Thymus (tissue), 11 donors: ENCODE data around the gene TMEM250. TPM values are rescaled to one million over a fixed set of nuclear protein-coding genes. Genes with fewer than 3 reads are reported as not detected.

Source experiments
- DNase-seq, 9 donors: peaks; one replicate each; pipeline ENCODE4 v3.0.0-alpha.2; 2013; ENCODE audit warnings: low spot score in 9 of 9, low read depth in 6 of 9, missing footprints in 1 of 9
- H3K27ac ChIP-seq, 2 donors: one replicate each; pipeline ENCODE4 v1.5.1; 2013; ENCODE audit warnings: control low read depth in 1 of 2, low read depth in 1 of 2, low read length in 1 of 2, mild to moderate bottlenecking in 1 of 2, moderate library complexity in 1 of 2
- H3K27me3 ChIP-seq, 2 donors: one replicate each; pipeline ENCODE4 v1.5.1; 2013; ENCODE audit warnings: low read length in 1 of 2; ENCODE audit not compliant: control insufficient read depth in 2 of 2, insufficient read depth in 1 of 2
- H3K36me3 ChIP-seq, 2 donors: one replicate each; pipeline ENCODE4 v1.5.1; 2013; ENCODE audit warnings: low read length in 1 of 2, mild to moderate bottlenecking in 1 of 2, moderate library complexity in 1 of 2; ENCODE audit not compliant: control insufficient read depth in 2 of 2, insufficient read depth in 2 of 2
- H3K4me1 ChIP-seq, 2 donors: one replicate each; pipeline ENCODE4 v1.5.1; 2013; ENCODE audit warnings: low read length in 2 of 2; ENCODE audit not compliant: control insufficient read depth in 2 of 2, insufficient read depth in 2 of 2
- H3K4me3 ChIP-seq, 2 donors: one replicate each; pipeline ENCODE4 v1.5.1; 2013; ENCODE audit warnings: low read length in 2 of 2, control low read depth in 1 of 2, mild to moderate bottlenecking in 1 of 2
- H3K9me3 ChIP-seq, 2 donors: one replicate each; pipeline ENCODE4 v1.5.1; 2013; ENCODE audit warnings: low read length in 1 of 2, mild to moderate bottlenecking in 1 of 2; ENCODE audit not compliant: control insufficient read depth in 2 of 2, insufficient read depth in 1 of 2
- WGBS: extraction: QIAGEN DNeasy Blood & Tissue Kit; methylation state at CpG from one replicate; pipeline ENCODE4 v1.1.7; 2013; 5-methylcytosine and 5-hydroxymethylcytosine counted together
- polyA plus RNA-seq: library from polyadenylated mRNA; stranded (reverse); fragments of 200-250 nt; gene quantifications from one replicate; pipeline ENCODE4 v1.2.3, GENCODE V29; 2013
- total RNA-seq: library from RNA; stranded (reverse); fragments of 120-200 nt; gene quantifications from one replicate; pipeline ENCODE4 v1.2.4, GENCODE V29; 2013
- donor health status: healthy.

TMEM250 gene
- total and polyA plus RNA-seq, 2 donors = 19.2 to 22.4 TPM

DNA sequence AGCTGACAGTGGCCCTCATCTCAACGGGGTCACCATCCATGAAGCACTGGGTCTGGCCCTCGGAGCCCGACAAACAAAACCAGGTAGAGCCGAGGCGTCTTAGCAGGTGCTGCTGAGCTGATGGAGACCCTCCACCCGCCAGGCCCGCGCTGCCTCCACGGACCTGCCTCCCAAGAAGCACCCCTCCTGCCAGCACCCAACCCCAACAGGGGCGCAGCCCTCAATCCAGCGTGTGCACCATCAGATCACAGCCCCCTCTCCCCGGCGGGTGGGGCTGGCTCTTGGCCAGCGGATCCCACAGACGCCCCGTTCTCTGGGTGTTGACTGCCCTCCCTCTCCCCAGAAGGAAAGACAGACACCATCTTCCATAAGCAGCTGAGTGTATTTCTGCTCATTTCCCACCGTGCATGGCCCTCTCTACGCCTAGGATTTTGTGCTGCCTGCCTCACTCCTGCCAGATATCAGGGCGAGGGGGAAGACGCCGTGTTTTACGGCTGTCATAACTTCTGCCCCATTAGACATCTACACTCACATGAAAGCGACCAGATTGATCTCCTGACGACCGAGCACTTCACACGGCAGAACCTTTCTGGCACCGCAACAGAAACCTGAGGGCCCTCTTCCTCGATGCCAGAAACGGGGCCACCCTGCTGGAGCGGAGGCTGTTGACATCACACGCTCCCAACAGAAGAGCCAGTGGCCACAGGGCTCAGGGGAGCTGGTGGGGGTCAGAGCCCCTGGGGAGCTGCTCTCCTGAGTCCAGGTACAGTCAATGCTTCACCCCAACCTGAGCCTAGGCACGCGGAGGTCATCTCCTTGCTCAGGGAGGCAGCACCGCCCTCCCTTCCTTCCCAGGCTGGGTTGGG is 35.9 kb downstream of the TMEM250 start:
- Histone ChIP-seq H3K9me3 (peaks cover 0 to 1% of the 10 kb centered on the region in 2 donors), H3K27ac (no peak overlapping the region), H3K36me3 (no peaks in the 10 kb centered on the region), H3K27me3 (no peaks in the 10 kb centered on the region), H3K4me1 (no peaks in the 10 kb centered on the region), H3K4me3 (no peak overlapping the region)
- no peak for DNase-seq
- WGBS = 96% methylated on average over 34 of the region's 34 CpGs

DNA sequence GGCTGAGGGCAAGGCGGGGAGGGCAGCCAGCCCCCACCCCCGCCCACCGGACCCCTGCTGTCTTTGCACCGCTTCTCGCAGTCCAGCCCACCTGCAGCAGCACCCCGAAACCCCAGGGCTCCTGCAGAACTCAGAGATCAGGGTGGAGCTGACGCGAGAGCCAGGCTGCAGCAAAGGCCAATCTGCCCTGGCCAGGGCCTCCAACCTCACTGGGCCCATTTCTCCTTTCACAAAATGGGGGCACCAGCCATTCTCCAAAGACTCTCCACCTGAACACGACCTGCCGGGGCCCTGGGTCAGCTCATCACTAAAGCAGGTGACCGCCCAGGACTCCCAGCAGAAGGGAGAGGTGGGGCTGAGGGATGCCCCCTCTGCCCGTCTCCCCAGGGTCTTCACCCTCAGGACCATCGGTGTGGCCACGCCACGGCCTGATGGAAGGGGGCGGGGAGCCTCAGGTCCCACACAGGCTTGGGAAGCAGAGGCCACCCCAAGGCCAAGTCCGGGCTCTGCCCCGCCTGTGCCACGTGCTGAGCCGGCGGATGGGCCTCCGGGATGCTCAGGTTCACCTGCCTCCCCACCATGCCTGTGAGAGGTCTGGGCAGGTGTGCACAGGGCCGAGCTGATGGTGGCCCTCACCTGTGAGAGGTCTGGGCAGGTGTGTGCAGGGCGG is 36.7 kb downstream of the TMEM250 start:
- Histone ChIP-seq H3K9me3 (peaks cover 0 to 1% of the 10 kb centered on the region in 2 donors), H3K4me1 (no peaks in the 10 kb centered on the region), H3K36me3 (no peaks in the 10 kb centered on the region), H3K4me3 (no peak overlapping the region), H3K27me3 (no peaks in the 10 kb centered on the region), H3K27ac (no peak overlapping the region)
- 93% methylated on average over 24 of the region's 24 CpGs for WGBS
- DNase-seq = no peak

DNA sequence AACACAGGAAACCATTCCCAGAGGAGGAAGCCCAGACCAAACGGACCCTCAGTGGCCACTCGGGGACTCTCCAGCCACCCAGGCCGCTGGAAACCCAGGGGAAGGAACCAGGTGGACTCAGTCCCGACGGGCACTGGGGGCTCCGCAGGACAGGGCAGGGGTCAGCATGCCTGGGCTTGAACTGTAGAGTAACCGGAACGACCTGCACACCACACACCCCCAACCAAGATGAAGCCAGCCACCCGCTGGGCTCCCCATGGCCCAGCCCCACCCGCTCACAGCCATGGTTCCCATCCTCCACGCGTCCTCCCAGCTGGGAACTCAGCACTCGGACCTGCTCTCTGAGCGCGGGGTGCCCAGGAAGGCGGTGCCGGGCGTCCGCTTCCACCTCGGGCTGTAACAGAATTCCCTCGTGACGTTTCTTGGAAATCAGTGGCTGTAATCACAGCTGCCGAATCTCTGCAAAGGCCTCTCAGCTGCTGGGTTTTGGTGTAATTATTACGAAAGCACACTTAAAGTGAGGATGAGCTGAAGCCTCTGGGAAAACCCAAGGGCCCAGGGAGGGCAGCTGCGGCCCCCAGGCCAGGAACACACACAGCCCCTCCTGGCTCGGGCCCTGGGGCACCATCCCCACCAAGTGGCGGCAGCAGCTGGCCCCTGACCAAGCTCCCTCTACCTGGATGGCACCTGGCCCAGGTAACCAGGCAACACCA is 37.4 kb downstream of the TMEM250 start:
- Histone ChIP-seq H3K27ac (no peak overlapping the region), H3K27me3 (peaks cover 0 to 1% of the 10 kb centered on the region in 2 donors), H3K36me3 (no peaks in the 10 kb centered on the region), H3K4me3 (no peak overlapping the region), H3K9me3 (peaks cover 0 to 1% of the 10 kb centered on the region in 2 donors), H3K4me1 (no peaks in the 10 kb centered on the region)
- 93% methylated on average over 27 of the region's 27 CpGs for WGBS
- DNase-seq = no peak

DNA sequence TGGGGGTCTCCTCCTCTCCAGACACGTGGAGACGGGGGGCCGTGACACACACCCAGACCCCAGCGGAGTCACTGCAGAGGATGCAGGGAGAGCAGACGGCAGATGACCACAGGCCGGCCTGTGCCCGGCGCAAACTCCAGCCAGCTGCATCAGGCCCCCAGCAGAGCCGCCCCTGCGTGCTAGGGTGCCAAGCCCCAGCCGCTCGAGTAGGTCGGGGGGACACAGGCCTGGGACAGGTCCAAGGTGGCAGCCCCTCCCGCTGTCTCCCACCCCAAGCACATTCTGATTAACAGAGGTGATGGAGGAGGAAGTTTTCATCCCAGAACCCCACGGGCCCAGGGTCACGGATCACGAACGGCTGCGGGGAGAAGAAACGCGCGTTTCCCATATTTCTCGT is 38.0 kb downstream of the TMEM250 start:
- Histone ChIP-seq H3K36me3 (no peaks in the 10 kb centered on the region), H3K4me3 (no peak overlapping the region), H3K27ac (no peak overlapping the region), H3K9me3 (peaks cover 0 to 1% of the 10 kb centered on the region in 2 donors), H3K4me1 (no peaks in the 10 kb centered on the region), H3K27me3 (peaks cover 0 to 6% of the 10 kb centered on the region in 2 donors)
- no peak for DNase-seq
- 88% methylated on average over 23 of the region's 23 CpGs for WGBS

DNA sequence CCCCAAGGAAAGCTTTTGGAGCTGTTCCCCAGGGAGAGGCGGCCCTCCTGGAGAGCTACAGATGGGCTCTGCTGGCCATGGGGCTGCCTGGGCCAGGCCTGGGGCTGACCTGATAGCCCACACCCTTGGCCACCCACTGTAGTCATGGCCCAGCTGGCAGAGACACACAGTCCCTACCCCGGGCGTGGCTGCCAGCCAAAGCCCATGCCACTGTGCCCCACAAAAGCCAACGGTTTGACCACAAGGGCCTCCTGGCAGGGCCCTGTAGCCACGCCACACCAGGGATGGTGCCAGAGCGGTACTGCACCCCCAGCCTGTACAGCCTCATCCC is 38.8 kb downstream of the TMEM250 start:
- H3K4me1 ChIP-seq = no peaks in the 10 kb centered on the region
- H3K27me3 ChIP-seq = peaks cover 0 to 11% of the 10 kb centered on the region in 2 donors
- peaks cover 0 to 1% of the 10 kb centered on the region in 2 donors for H3K9me3 ChIP-seq
- no peak for DNase-seq
- 68% methylated on average over 6 of the region's 6 CpGs for WGBS
- H3K4me3 ChIP-seq = no peak overlapping the region
- H3K27ac ChIP-seq = no peak overlapping the region
- H3K36me3 ChIP-seq = no peaks in the 10 kb centered on the region

DNA sequence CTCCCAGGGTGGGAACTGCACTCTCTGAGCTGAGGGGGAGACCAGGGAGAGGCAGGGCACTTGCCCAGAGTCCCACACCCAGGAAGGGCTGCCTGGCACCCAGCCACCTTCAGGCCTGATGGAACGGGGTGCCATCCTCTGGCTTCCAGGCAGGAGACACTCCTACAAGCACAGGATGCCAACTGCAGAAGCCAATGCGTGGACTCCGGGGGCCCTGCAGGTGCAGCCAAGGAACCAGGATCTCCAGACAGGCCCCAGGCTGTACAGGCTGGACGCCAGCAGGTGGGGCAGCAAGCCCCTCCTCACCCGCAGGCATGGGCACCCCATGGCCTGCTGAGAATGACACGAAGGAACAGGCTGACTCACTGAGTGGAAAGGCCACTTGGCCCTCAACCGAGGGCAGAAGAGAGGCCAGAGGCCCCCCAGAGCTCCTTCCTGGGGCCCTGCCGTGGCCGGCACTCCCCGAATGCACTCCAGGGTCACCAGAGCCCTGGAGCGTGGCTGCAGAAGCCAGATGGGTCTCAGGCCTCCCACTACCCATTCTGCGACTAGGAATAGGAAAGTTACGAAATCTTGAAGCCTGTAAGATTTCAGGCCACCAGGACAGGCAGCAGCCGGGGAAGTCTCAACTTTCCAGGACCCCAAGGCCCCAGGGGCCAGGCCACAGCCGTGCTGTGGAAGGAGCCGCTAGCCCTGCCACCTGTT is 39.3 kb downstream of the TMEM250 start:
- Histone ChIP-seq H3K4me1 (no peaks in the 10 kb centered on the region), H3K27ac (no peak overlapping the region), H3K4me3 (no peak overlapping the region), H3K9me3 (peaks cover 0 to 1% of the 10 kb centered on the region in 2 donors), H3K36me3 (no peaks in the 10 kb centered on the region), H3K27me3 (peaks cover 0 to 11% of the 10 kb centered on the region in 2 donors)
- no peak for DNase-seq
- 90% methylated on average over 16 of the region's 16 CpGs for WGBS

DNA sequence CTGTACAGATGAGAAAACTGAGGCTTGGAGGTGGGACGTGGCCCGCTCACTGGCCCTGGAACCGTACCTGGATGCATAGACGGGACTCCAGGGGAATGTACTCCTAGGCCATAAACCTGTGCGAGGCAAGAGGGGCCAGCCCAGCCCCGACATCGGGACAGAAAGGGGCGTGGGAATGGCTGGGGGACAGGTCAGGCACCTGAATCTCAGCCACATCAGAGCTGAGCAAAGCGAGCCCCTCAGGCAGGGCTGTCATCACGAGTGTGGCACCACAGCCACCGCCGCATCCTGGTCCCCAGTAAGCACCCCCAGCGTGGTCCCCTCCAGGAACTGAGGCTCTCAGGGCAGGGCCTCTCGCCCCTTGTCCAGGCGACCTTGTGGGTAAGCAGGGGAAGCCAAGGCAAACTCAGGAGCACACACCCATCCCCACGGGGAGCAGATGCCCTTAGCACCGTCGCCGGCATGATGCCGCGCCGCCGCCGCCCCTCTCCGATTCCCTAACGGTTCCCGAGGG is 40.1 kb downstream of the TMEM250 start:
- H3K4me3 ChIP-seq = no peak overlapping the region
- H3K27me3 ChIP-seq = peaks cover 0 to 11% of the 10 kb centered on the region in 2 donors
- H3K36me3 ChIP-seq = no peaks in the 10 kb centered on the region
- no peaks in the 10 kb centered on the region for H3K4me1 ChIP-seq
- peaks cover 0 to 1% of the 10 kb centered on the region in 2 donors for H3K9me3 ChIP-seq
- DNase-seq = no peak
- 93% methylated on average over 27 of the region's 27 CpGs for WGBS
- no peak overlapping the region for H3K27ac ChIP-seq

DNA sequence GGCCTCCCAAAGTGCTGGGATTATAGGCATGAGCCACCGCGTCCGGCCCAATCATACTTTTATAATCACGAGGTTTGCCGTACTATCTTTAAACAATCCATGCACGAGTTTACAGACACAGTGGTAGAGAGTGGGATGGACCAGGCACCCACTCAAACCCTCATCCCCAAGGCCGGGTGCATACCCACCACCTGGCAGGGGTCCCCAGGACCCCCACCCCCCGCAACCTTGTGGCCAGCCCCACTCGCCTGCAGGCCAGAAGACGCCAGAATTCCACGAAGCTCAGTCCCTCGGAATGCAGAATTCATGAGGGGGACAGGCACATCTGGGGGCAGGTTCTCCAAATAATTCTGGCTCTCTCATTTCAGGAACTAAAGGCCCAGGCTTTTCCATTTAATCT is 40.7 kb downstream of the TMEM250 start:
- peaks cover 0 to 11% of the 10 kb centered on the region in 2 donors for H3K27me3 ChIP-seq
- no peak overlapping the region for H3K27ac ChIP-seq
- H3K9me3 ChIP-seq = peaks cover 0 to 1% of the 10 kb centered on the region in 2 donors
- H3K4me3 ChIP-seq = no peak overlapping the region
- 98% methylated on average over 12 of the region's 12 CpGs for WGBS
- DNase-seq = no peak
- no peaks in the 10 kb centered on the region for H3K36me3 ChIP-seq
- H3K4me1 ChIP-seq = no peaks in the 10 kb centered on the region
